MM.1S (cell line): ENCODE measurements around the gene ZBTB17.

Experiments used
- DNase-seq: peaks from one replicate; pipeline ENCODE4 v3.0.0-alpha.2; 2015
- H2AFZ ChIP-seq: fragments of 300-600 bp; sonication (generic); 2 replicates; pipeline ENCODE4 v1.6.0; 2016; ENCODE audit warnings: antibody characterized with exemption, low read length
- H3F3A ChIP-seq: fragments of 300-600 bp; sonication (generic); 2 replicates; pipeline ENCODE4 v1.6.1; 2016; ENCODE audit warnings: mild to moderate bottlenecking, antibody characterized with exemption, low read length, moderate library complexity, mixed read lengths; ENCODE audit not compliant: insufficient read depth
- H3K27ac ChIP-seq: fragments of 300-600 bp; sonication (generic); 2 replicates; pipeline ENCODE4 v1.5.1; 2016; ENCODE audit warnings: mild to moderate bottlenecking, low read length
- H3K27me3 ChIP-seq: fragments of 300-600 bp; sonication (generic); replicated peaks from 2 replicates; pipeline ENCODE4 v1.6.0; 2016; ENCODE audit warnings: low read length; ENCODE audit not compliant: insufficient read depth
- H3K36me3 ChIP-seq: fragments of 300-600 bp; sonication (generic); replicated peaks from 2 replicates; pipeline ENCODE4 v1.6.1; 2016; ENCODE audit warnings: mild to moderate bottlenecking, low read length, mixed read lengths; ENCODE audit not compliant: insufficient read depth
- H3K4me1 ChIP-seq: fragments of 300-600 bp; sonication (generic); 2 replicates; pipeline ENCODE4 v1.6.1; 2016; ENCODE audit warnings: low read length, mixed read lengths
- H3K4me2 ChIP-seq: fragments of 300-600 bp; sonication (generic); 2 replicates; pipeline ENCODE4 v1.6.0; 2016; ENCODE audit warnings: low read depth, low read length
- H3K4me3 ChIP-seq: fragments of 300-600 bp; sonication (generic); 2 replicates; pipeline ENCODE4 v1.5.1; 2016; ENCODE audit warnings: low read length, mixed read lengths
- H3K79me2 ChIP-seq: fragments of 300-600 bp; sonication (generic); 2 replicates; pipeline ENCODE4 v1.6.1; 2016; ENCODE audit warnings: mixed run types, low read length, mixed read lengths
- H3K9ac ChIP-seq: fragments of 300-600 bp; sonication (generic); 2 replicates; pipeline ENCODE4 v1.6.1; 2016; ENCODE audit warnings: low read length, mixed read lengths
- H3K9me2 ChIP-seq: fragments of 300-600 bp; sonication (generic); replicated peaks from 2 replicates; pipeline ENCODE4 v1.6.1; 2016; ENCODE audit warnings: mild to moderate bottlenecking, low read length, mixed read lengths; ENCODE audit not compliant: insufficient read depth
- H3K9me3 ChIP-seq: fragments of 300-600 bp; sonication (generic); replicated peaks from 2 replicates; pipeline ENCODE4 v1.6.1; 2016; ENCODE audit warnings: mild to moderate bottlenecking, low read length, mixed read lengths; ENCODE audit not compliant: insufficient read depth
- H4K20me1 ChIP-seq: fragments of 300-600 bp; sonication (generic); 2 replicates; pipeline ENCODE4 v1.6.1; 2016; ENCODE audit warnings: mild to moderate bottlenecking, low read length, moderate library complexity, mixed read lengths; ENCODE audit not compliant: insufficient read depth
- EZH2 ChIP-seq: fragments of 300-600 bp; sonication (generic); optimal IDR thresholded peaks from 2 replicates; pipeline ENCODE3; 2017; ENCODE audit warnings: low read depth, mild to moderate bottlenecking, antibody characterized with exemption, low read length, mixed read lengths
- EZH2phosphoT487 ChIP-seq: fragments of 300-600 bp; sonication (generic); IDR thresholded peaks from 2 replicates; pipeline ENCODE4 v1.6.1; 2018; ENCODE audit warnings: antibody characterized with exemption, low read length
- TF ChIP-seq, protein P1 (sequence below): fragments of 300-600 bp; sonication (generic); IDR thresholded peaks from 2 replicates; pipeline ENCODE4 v1.5.1; 2016; ENCODE audit warnings: antibody characterized with exemption, low read length, mixed read lengths

Gene ZBTB17

GRCh38 chr1:15950763-15951295 is 25.1 kb downstream of the ZBTB17 start:
- no peak overlapping the region for H3K4me2 ChIP-seq
- H3K9me3 ChIP-seq, result no peaks in the 10 kb centered on the region
- no peak overlapping the region for H3K27ac ChIP-seq
- H2AFZ ChIP-seq, result no peak overlapping the region
- no peak for DNase-seq
- H3K9ac ChIP-seq, result no peak overlapping the region
- no peaks in the 10 kb centered on the region for H3K4me1 ChIP-seq
- H3K79me2 ChIP-seq, result peaks cover 45% of the 10 kb centered on the region
- H3K9me2 ChIP-seq, result no peaks in the 10 kb centered on the region
- H3K4me3 ChIP-seq, result no peak overlapping the region
- H3K27me3 ChIP-seq, result no peaks in the 10 kb centered on the region
- no peak for TF ChIP-seq EZH2
- TF ChIP-seq EZH2phosphoT487, result no peak
- TF ChIP-seq, protein P1, sequence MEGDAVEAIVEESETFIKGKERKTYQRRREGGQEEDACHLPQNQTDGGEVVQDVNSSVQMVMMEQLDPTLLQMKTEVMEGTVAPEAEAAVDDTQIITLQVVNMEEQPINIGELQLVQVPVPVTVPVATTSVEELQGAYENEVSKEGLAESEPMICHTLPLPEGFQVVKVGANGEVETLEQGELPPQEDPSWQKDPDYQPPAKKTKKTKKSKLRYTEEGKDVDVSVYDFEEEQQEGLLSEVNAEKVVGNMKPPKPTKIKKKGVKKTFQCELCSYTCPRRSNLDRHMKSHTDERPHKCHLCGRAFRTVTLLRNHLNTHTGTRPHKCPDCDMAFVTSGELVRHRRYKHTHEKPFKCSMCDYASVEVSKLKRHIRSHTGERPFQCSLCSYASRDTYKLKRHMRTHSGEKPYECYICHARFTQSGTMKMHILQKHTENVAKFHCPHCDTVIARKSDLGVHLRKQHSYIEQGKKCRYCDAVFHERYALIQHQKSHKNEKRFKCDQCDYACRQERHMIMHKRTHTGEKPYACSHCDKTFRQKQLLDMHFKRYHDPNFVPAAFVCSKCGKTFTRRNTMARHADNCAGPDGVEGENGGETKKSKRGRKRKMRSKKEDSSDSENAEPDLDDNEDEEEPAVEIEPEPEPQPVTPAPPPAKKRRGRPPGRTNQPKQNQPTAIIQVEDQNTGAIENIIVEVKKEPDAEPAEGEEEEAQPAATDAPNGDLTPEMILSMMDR, result no peak
- no peaks in the 10 kb centered on the region for H4K20me1 ChIP-seq
- no peaks in the 10 kb centered on the region for H3K36me3 ChIP-seq
- no peaks in the 10 kb centered on the region for H3F3A ChIP-seq

DNA sequence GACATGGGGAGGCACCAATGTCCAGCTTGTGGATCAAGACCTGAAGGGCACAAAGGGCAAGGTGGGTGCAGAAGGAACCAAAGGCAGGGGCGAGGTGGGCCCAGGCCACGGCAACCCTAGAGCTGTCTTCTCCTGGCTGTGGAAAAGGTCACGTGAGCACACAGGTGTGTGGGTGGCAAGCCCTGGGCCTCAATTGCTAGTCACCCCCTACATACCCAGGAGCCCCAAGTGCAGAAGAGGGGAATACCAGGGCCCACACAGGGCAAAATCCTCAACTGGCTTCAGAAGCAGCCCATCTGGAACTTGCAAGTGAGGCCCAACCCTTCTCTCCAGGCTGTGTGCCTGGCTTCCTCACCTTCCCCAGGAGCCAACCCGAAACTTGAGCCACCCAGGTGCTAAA is 25.6 kb downstream of the ZBTB17 start:
- H3K36me3 ChIP-seq, result no peaks in the 10 kb centered on the region
- H3K9me3 ChIP-seq, result no peaks in the 10 kb centered on the region
- no peak for DNase-seq
- no peak overlapping the region for H3K4me3 ChIP-seq
- no peak overlapping the region for H3K27ac ChIP-seq
- H3K4me1 ChIP-seq, result no peaks in the 10 kb centered on the region
- no peaks in the 10 kb centered on the region for H3K27me3 ChIP-seq
- H4K20me1 ChIP-seq, result no peaks in the 10 kb centered on the region
- peaks cover 42% of the 10 kb centered on the region for H3K79me2 ChIP-seq
- H2AFZ ChIP-seq, result no peak overlapping the region
- H3F3A ChIP-seq, result no peaks in the 10 kb centered on the region
- no peak for TF ChIP-seq EZH2
- TF ChIP-seq EZH2phosphoT487, result no peak
- TF ChIP-seq, protein P1, result no peak
- H3K9me2 ChIP-seq, result no peaks in the 10 kb centered on the region
- H3K9ac ChIP-seq, result no peak overlapping the region
- no peak overlapping the region for H3K4me2 ChIP-seq

DNA sequence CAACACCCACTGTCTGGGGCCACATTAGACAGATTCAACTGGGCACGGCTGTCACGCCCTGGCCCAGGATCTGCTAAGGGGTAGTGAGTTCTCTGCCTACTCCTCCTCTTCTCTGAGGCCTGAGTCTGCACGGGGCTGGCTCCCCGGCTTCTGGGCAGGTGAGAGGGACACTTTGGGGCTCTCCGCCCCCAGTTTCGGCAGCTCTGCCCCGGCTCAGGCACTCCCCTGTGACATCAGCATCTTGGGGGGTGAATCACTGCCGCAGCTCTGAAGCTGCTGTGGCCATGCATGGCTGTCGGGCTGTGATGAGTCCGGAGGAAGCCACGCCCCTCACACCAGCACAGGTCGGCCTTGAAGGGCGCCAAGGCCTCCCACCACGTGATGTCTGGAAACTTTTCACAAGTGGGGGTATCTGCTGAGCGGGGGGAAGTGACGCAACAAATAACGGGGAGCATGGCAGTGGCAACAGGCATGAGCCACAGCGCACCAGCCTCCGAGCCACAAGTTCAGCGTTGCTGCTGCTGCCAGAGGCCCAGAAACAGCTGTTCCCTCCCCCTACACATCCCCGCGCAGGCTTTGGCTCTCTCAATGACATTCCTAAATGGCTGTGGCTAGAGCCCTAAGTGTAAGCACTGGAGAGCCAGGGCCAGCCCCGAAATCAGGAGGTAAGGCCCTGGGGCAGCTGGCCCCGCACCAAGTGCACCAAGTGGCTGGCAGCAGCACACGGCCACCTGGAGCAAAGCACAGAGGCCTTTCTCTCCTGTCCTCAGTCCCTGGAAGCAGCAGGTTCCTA is 26.3 kb downstream of the ZBTB17 start:
- Histone ChIP-seq H3K27me3 (no peaks in the 10 kb centered on the region), H3K9me3 (no peaks in the 10 kb centered on the region), H3K9me2 (no peaks in the 10 kb centered on the region), H3K36me3 (no peaks in the 10 kb centered on the region), H3F3A (no peaks in the 10 kb centered on the region), H3K4me3 (no peak overlapping the region), H3K4me1 (no peaks in the 10 kb centered on the region), H3K27ac (no peak overlapping the region), H3K4me2 (no peak overlapping the region), H4K20me1 (no peaks in the 10 kb centered on the region), H2AFZ (no peak overlapping the region), H3K9ac (no peak overlapping the region), H3K79me2 (peaks cover 38% of the 10 kb centered on the region)
- DNase-seq, result no peak
- TF ChIP-seq EZH2 (no peak), EZH2phosphoT487 (no peak)
- TF ChIP-seq, protein P1, result no peak
